GM18505 (cell line): ENCODE measurements around the gene OPRM1.
"Not testable (repeated sequence)": the region's sequence is repeated elsewhere in the genome, so short reads cannot be mapped to it uniquely, and the experiment has no call there.

ENCODE experiments used
- ATAC-seq: cut with Tn5 transposase; IDR thresholded peaks from one replicate; pipeline ENCODE4 v1.9.1; 2021; ENCODE audit not compliant: unreplicated experiment
- POLR2A ChIP-seq: IDR thresholded peaks from 4 replicates; pipeline ENCODE4 v1.6.1; 2011; ENCODE audit warnings: borderline replicate concordance; ENCODE audit not compliant: insufficient read depth, insufficient read length; ENCODE audit errors: extremely low read depth

Gene OPRM1

DNA sequence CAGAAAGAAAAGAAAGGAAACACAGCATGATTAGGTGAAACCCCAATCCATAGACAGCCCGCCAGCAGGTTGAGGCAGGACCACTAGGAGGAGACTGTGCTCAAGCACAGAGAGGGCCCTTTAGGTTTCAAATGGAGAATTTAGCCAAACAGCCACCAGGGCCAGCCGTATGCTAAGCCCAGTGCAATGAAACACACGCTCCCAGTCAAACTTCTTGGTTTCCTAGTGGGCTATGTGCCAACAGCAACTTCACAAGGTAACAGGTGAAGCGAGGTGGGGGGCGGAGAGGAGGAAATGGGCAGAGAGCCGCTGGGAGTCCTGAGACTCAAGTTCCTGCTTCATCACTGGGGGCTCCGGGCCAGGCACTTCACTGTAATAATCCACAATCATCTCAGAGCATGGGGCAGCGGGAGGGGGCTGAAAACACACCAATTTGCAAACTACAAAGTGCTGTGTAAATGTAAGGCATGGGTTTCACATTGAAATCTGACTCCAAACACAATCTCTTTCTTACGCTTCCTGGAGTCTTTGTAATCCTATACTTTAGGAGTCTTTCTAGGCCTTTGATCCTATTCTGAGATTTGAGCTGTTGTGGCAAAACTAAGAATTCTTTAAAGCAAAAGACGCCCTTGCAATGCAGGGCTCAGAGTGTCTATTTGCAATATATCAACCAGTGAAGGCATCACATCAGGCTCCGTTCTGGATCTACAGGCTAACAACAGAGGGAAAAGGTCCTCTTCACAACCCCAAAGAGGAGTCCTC lies 117.3 kb downstream of the OPRM1 start:
- peak; percentile 76 for ATAC-seq

GRCh38 chr6:154157082-154157481 lies 118.0 kb downstream of the OPRM1 start:
- TF ChIP-seq POLR2A, result no peak
- peak; percentile 44 for ATAC-seq

More for the DNA sequence above, 117.3 kb downstream of the OPRM1 start:
- no peak for TF ChIP-seq POLR2A

DNA sequence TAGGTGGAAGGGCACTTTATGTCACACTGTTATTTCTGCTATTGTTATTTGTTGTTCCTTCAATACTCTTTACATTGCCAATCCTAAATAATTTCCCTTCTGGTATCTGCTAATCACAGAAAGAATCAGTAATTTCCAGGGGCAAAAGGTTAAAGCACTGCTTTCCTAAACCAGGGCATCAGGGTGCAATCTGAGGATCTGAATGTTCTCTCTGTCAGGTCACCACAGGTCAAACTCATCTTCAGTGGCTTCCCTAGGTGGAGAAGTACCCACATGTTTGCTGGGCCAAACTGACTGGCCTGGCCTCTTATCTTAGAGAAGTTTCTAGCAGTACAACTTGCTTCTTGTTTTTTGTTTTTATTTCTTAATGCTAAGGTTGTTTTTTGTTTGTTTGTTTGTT lies 118.7 kb downstream of the OPRM1 start:
- ATAC-seq, result no peak
- TF ChIP-seq POLR2A, result no peak

DNA sequence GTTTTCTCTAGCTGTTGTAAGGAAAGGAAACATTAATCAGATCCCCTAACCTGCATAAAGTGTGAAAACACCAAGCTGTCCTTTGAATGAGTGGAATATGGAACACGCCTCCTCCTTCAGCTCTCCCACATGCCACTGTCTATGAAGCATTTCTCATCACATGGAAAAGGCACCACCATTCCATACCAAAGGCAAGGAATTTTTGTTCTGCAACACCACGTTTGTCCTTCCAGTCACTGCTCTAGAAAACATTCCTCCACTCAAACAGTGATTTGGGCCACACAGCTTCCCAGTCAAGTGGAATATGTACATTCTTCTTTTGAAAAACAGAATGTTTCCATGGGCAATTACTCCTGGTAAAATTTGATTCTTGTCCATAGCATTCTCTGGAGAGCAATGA lies 120.1 kb downstream of the OPRM1 start:
- TF ChIP-seq POLR2A, result no peak
- ATAC-seq, result no peak

DNA sequence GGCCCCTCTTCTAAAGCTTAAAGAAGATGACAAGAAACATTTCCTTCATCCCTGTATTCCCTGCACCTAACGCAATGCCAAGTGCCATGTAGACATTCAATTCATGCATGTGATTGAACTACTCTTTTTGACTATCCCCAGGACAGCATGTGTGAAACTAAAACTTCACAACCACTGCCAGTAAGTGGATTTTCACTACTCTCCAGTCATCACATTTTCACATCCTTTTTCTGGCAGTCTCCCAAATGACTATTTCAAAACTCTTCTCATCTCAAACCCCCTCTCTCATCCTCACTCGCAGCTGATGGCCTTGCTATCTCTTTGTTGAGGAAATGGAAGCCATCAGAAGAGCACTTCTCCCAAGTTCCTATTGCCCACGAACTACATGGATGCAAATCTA lies 122.6 kb downstream of the OPRM1 start:
- TF ChIP-seq POLR2A, result no peak
- ATAC-seq, result peak; percentile 81

DNA sequence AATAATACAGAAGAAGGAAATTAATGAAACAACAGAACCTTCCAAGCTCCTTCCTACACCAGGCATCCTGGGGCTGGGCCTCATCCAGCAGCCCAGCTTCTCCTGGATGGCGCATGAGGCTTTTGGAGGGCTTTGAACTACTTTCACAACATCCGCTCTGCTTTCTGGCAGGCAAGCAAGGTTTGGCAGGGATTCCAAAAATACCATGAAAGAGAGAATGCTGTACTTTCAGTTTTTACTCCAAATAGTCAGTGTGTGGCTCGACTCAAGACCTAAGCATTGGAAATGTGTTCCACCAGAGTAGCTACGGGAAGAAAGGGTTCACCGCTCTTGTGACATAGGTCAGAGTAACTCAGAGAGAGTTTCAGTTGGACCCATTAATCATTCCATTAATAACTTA lies 125.4 kb downstream of the OPRM1 start:
- ATAC-seq, result no peak

DNA sequence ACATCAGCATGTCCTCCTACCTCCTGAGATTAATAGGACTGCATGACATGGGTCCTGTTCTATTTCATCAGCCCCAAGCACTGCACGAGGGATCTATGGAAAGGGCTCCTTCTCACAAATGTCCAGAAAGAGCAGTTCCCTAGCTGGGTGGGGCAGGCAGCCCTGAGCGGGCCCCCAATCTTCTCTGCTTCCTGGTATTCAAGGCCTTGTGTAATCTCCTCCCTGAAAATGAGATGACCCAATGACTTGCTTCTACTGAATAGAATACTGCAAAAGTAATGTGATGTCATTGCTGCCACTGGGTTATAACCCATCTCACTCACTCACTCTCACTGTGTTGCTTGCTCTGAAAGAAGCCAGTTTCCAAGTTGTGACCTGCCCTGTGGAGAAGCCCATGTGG lies 126.4 kb downstream of the OPRM1 start:
- ATAC-seq, result no peak
- no peak for TF ChIP-seq POLR2A

More for the DNA sequence above, 125.4 kb downstream of the OPRM1 start:
- TF ChIP-seq POLR2A, result no peak

- no peak for ATAC-seq
- no peak for TF ChIP-seq POLR2A
Measured at GRCh38 chr6:154166140-154166539, 127.1 kb downstream of the OPRM1 start.

- no peak for TF ChIP-seq POLR2A
- ATAC-seq, result no peak
Measured at GRCh38 chr6:154167126-154167525, 128.1 kb downstream of the OPRM1 start.

GRCh38 chr6:154169193-154169847 lies 130.3 kb downstream of the OPRM1 start:
- no peak for TF ChIP-seq POLR2A
- ATAC-seq, result no peak

- no peak for ATAC-seq
- TF ChIP-seq POLR2A, result no peak
Measured at GRCh38 chr6:154170106-154170505, 131.1 kb downstream of the OPRM1 start.

GRCh38 chr6:154172393-154172792 lies 133.4 kb downstream of the OPRM1 start:
- not testable (repeated sequence) for ATAC-seq

- no peak for TF ChIP-seq POLR2A
- ATAC-seq, result no peak
Measured at GRCh38 chr6:154179434-154179833, 140.4 kb downstream of the OPRM1 start.

DNA sequence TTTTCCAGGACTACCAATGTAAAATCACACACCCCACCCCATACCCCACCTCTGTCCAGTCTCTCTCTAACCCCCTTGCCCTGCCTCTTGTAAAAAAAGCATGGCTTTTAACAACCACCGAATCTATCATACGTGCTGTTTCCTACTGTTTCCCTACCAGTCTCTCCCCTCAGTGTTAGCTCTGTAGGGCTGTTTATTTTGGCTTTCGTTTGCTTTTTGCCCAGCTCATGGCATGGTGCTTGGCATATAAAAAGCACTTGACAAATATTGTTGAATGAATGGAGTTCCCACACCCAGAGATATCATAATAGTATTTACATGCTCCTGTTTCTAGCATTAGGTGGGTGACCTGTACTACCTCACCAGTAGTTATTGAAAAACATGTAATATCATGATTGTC lies 148.2 kb downstream of the OPRM1 start:
- no peak for ATAC-seq
- no peak for TF ChIP-seq POLR2A

DNA sequence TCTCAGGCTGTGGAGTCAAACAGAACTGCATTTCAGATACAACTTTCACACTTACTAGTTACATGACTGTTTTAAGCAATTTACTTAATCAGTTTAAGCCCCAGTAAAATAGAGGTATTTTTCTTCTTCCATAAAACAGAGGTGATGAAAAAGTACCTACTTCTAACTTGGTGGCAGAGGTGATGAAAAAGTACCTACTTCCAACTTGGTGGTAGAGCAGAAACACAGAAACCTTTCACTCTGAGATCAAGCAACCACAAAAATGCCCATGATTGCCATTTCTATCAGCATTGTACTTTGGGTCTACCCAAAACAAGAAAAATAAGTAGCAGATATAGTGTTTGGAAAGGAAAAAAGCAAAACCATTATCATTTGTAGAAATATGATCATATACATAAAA lies 148.7 kb downstream of the OPRM1 start:
- no peak for ATAC-seq
- TF ChIP-seq POLR2A, result no peak

DNA sequence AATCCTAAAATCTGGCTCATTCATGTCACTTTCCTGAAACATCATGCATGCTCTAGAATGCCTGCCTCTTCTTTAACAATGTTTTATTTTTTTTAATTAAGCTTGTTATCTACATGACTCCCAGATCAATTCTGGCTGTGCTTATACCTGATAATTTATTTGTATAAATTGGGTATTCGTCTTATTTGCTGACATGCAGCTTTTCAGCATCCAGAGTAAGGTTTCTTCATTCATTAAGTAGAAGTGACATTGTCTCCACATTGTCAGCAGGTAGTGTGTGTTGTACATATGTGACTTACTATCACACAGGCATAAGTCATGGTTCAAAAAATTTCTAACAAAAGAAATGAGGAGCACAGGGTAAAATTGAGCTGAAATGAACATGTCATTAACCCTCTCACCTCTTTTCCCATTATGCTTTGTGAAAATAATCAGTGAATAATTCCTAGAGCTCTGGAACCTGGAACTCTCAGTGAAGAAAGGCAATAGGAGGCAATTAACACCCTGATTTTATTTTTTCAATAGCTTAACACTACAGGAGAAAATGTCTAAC lies 157.4 kb downstream of the OPRM1 start:
- TF ChIP-seq POLR2A, result no peak
- no peak for ATAC-seq
